ENCODE measurements around the gene UBE2A. TPM values are rescaled to one million over a fixed set of nuclear protein-coding genes. Genes with fewer than 3 reads are reported as not detected.

UBE2A gene
- total and polyA plus RNA-seq, 2 of the 13 experiments (the other 11 are each of a cell fraction or from before 2014, with no cell fraction given), result 17.0 to 30.5 TPM

- TF ChIP-seq ZNF574 (CRISPR knock-in tag; IDR thresholded peaks at IDR 0.05), result peak; percentile 48
- peak; percentile 51; the same call in 1 of the 2 replicates for TF ChIP-seq ZGPAT (CRISPR knock-in tag; IDR thresholded peaks at IDR 0.05)
- TF ChIP-seq ZNF501 (CRISPR knock-in tag; IDR thresholded peaks at IDR 0.05), result peak; percentile 63
- TF ChIP-seq DR1 (CRISPR knock-in tag; IDR thresholded peaks at IDR 0.05), result peak; percentile 73
- peak; percentile 58 for TF ChIP-seq POGZ (CRISPR knock-in tag; IDR thresholded peaks at IDR 0.05)
- TF ChIP-seq ZNF430 (CRISPR knock-in tag; IDR thresholded peaks at IDR 0.05), result 0 out of 2 replicates have a peak, but pooled peaks have one; percentile 38
- no peak for TF ChIP-seq SMARCC2 (IDR thresholded peaks at IDR 0.05)
- peak; percentile 67 for TF ChIP-seq MED8 (CRISPR knock-in tag; IDR thresholded peaks at IDR 0.05; ENCODE audit: insufficient replicate concordance)
- TF ChIP-seq RAD51 (IDR thresholded peaks at IDR 0.05; ENCODE audit: borderline replicate concordance), result no peak
- peak in 1 of 2 experiments; percentile 47; a peak in 2 of 4 replicates for TF ChIP-seq KLF16 (CRISPR knock-in tag; IDR thresholded peaks at IDR 0.05)
- TF ChIP-seq POLR2AphosphoS5 (IDR thresholded peaks at IDR 0.05; ENCODE audit: low read depth, low read length), result peak; percentile 85
- TF ChIP-seq ZNF335 (CRISPR knock-in tag; IDR thresholded peaks at IDR 0.05), result no peak
- 0 out of 2 replicates have a peak, but pooled peaks have one; percentile 45 for TF ChIP-seq GFI1 (CRISPR knock-in tag; IDR thresholded peaks at IDR 0.05; ENCODE audit: borderline replicate concordance)
- TF ChIP-seq POGK (CRISPR knock-in tag; conservative IDR thresholded peaks at IDR 0.05), result peak; percentile 69
- no peak for TF ChIP-seq ZFP82 (CRISPR knock-in tag; IDR thresholded peaks at IDR 0.05; ENCODE audit: borderline replicate concordance)
- peak; percentile 17; the same call in 1 of the 2 replicates for TF ChIP-seq FOXC1 (CRISPR knock-in tag; IDR thresholded peaks at IDR 0.05; ENCODE audit: borderline replicate concordance)
- TF ChIP-seq PCBP2 (optimal IDR thresholded peaks at IDR 0.05; ENCODE audit: low read depth, low read length, poor library complexity, severe bottlenecking), result no peak
- TF ChIP-seq ZNF883 (CRISPR knock-in tag; IDR thresholded peaks at IDR 0.05; ENCODE audit: not compliant biosample characterization), result peak; percentile 30
- TF ChIP-seq ZNF589 (CRISPR knock-in tag; conservative IDR thresholded peaks at IDR 0.05), result no peak
- TF ChIP-seq SP5 (CRISPR knock-in tag; IDR thresholded peaks at IDR 0.05; ENCODE audit: borderline replicate concordance, low read depth), result 0 out of 2 replicates have a peak, but pooled peaks have one; percentile 4
- peak; percentile 33; the same call in 1 of the 2 replicates for TF ChIP-seq KDM2A (CRISPR knock-in tag; IDR thresholded peaks at IDR 0.05; ENCODE audit: borderline replicate concordance, low read depth)
- TF ChIP-seq MBNL3 (CRISPR knock-in tag; conservative IDR thresholded peaks at IDR 0.05), result no peak
These were observed at the start of gene UBE2A (continued) for GRCh38 chrX:119574394-119575266.

All from HepG2 (cell line).